H9 (cell line): ENCODE measurements around the gene LAMA5. TPM values are rescaled to one million over a fixed set of nuclear protein-coding genes. Genes with fewer than 3 reads are reported as not detected.

Source experiments
- DNase-seq: peaks from one replicate; pipeline ENCODE4 v3.0.0-alpha.2; 2017
- H2AFZ ChIP-seq: one replicate; pipeline ENCODE4 v1.6.1; 2013; ENCODE audit warnings: mild to moderate bottlenecking, low read length, control low read depth, moderate library complexity
- H2AK5ac ChIP-seq: 2 replicates; pipeline ENCODE4 v1.6.1; 2013; ENCODE audit warnings: low read length, control low read depth, mixed read lengths; ENCODE audit not compliant: insufficient read length
- H2BK120ac ChIP-seq: one replicate; pipeline ENCODE4 v1.6.1; 2013; ENCODE audit warnings: low read depth, mild to moderate bottlenecking, low read length, control low read depth, inconsistent platforms; ENCODE audit not compliant: poor library complexity, severe bottlenecking
- H2BK12ac ChIP-seq: 2 replicates; pipeline ENCODE4 v1.6.1; 2013; ENCODE audit warnings: low read length, control low read depth, mixed read lengths, low read depth; ENCODE audit not compliant: insufficient read length
- H2BK15ac ChIP-seq: 2 replicates; pipeline ENCODE4 v1.6.1; 2013; ENCODE audit warnings: low read depth, low read length, control low read depth
- H2BK20ac ChIP-seq: one replicate; pipeline ENCODE4 v1.6.1; 2013; ENCODE audit warnings: low read depth, mild to moderate bottlenecking, low read length, control low read depth, inconsistent platforms; ENCODE audit not compliant: poor library complexity, severe bottlenecking
- H2BK5ac ChIP-seq: 2 replicates; pipeline ENCODE4 v1.6.1; 2013; ENCODE audit warnings: low read length, control low read depth, mixed read lengths; ENCODE audit not compliant: insufficient read length
- H3K14ac ChIP-seq: 2 replicates; pipeline ENCODE4 v1.6.1; 2013; ENCODE audit warnings: low read length, control low read depth; ENCODE audit not compliant: insufficient read depth
- H3K18ac ChIP-seq: 2 replicates; pipeline ENCODE4 v1.6.1; 2013; ENCODE audit warnings: low read depth, mild to moderate bottlenecking, mixed read lengths, low read length, control low read depth; ENCODE audit not compliant: insufficient read length
- H3K23ac ChIP-seq: 2 replicates; pipeline ENCODE4 v1.6.1; 2013; ENCODE audit warnings: low read length, control low read depth, mixed read lengths, low read depth; ENCODE audit not compliant: insufficient read length
- H3K23me2 ChIP-seq: 2 replicates; pipeline ENCODE4 v1.6.1; 2013; ENCODE audit warnings: low read depth, mild to moderate bottlenecking, mixed read lengths, low read length, control low read depth; ENCODE audit not compliant: insufficient read length, poor library complexity, severe bottlenecking
- H3K27ac ChIP-seq: 2 replicates; pipeline ENCODE4 v1.5.1; 2013; ENCODE audit warnings: low read length, control low read depth, mixed read lengths, low read depth; ENCODE audit not compliant: insufficient read length
- H3K27me3 ChIP-seq: 2 replicates; pipeline ENCODE4 v1.6.1; 2013; ENCODE audit warnings: low read length, control low read depth, inconsistent platforms; ENCODE audit not compliant: insufficient read depth
- H3K4ac ChIP-seq: 2 replicates; pipeline ENCODE4 v1.6.1; 2013; ENCODE audit warnings: low read depth, mild to moderate bottlenecking, control low read depth, inconsistent platforms, low read length, moderate library complexity
- H3K4me1 ChIP-seq: 2 replicates; pipeline ENCODE4 v1.6.1; 2013; ENCODE audit warnings: low read length, control low read depth, inconsistent platforms; ENCODE audit not compliant: insufficient read depth
- H3K4me2 ChIP-seq: 2 replicates; pipeline ENCODE4 v1.6.1; 2013; ENCODE audit warnings: low read length, control low read depth, mixed read lengths; ENCODE audit not compliant: insufficient read length, insufficient read depth
- H3K56ac ChIP-seq: 2 replicates; pipeline ENCODE4 v1.6.1; 2013; ENCODE audit warnings: low read depth, mild to moderate bottlenecking, mixed read lengths, low read length, control low read depth; ENCODE audit not compliant: insufficient read length
- H3K79me1 ChIP-seq: 2 replicates; pipeline ENCODE4 v1.6.1; 2013; ENCODE audit warnings: low read depth, mild to moderate bottlenecking, moderate library complexity, low read length, control low read depth, inconsistent platforms; ENCODE audit not compliant: insufficient read depth, poor library complexity, severe bottlenecking
- H3K79me2 ChIP-seq: 2 replicates; pipeline ENCODE4 v1.6.1; 2013; ENCODE audit warnings: low read length, control low read depth, inconsistent platforms; ENCODE audit not compliant: insufficient read depth
- H3K9ac ChIP-seq: 2 replicates; pipeline ENCODE4 v1.6.1; 2013; ENCODE audit warnings: low read length, control low read depth, mixed read lengths; ENCODE audit not compliant: insufficient read length; ENCODE audit errors: extremely low read depth
- H3K9me3 ChIP-seq: one replicate; pipeline ENCODE4 v1.6.1; 2013; ENCODE audit warnings: low read depth, low read length, inconsistent platforms; ENCODE audit not compliant: control insufficient read depth
- H3T11ph ChIP-seq: one replicate; pipeline ENCODE4 v1.6.1; 2013; ENCODE audit warnings: mild to moderate bottlenecking, low read length, control low read depth, inconsistent platforms
- H4K20me1 ChIP-seq: one replicate; pipeline ENCODE4 v1.6.1; 2013; ENCODE audit not compliant: control insufficient read depth, insufficient read length, insufficient read depth
- H4K5ac ChIP-seq: 2 replicates; pipeline ENCODE4 v1.6.1; 2013; ENCODE audit warnings: low read depth, mild to moderate bottlenecking, mixed read lengths, low read length, control low read depth; ENCODE audit not compliant: insufficient read length
- H4K8ac ChIP-seq: replicated peaks from 2 replicates; pipeline ENCODE4 v1.6.1; 2013; ENCODE audit warnings: low read length, control low read depth, mixed read lengths, low read depth; ENCODE audit not compliant: insufficient read length
- H4K91ac ChIP-seq: 2 replicates; pipeline ENCODE4 v1.6.1; 2013; ENCODE audit warnings: low read depth, mild to moderate bottlenecking, moderate library complexity, mixed read lengths, low read length, control low read depth; ENCODE audit not compliant: insufficient read length
- H3K27ac Mint-ChIP-seq, 3 experiments: 2 replicates in 2 of 3; 3 replicates in 1 of 3; pipeline ENCODE4 v1.8.0; 2020 to 2021; ENCODE audit warnings: mixed read lengths in 3 of 3, mild to moderate bottlenecking in 1 of 3, moderate library complexity in 1 of 3
- H3K27me3 Mint-ChIP-seq: 2 replicates; pipeline ENCODE4 v1.8.0; 2021; ENCODE audit warnings: low read depth, mild to moderate bottlenecking, moderate library complexity, mixed read lengths
- H3K36me3 Mint-ChIP-seq, 3 experiments: 2 replicates in 2 of 3; 3 replicates in 1 of 3; pipeline ENCODE4 v1.8.0; 2020 to 2021; ENCODE audit warnings: low read depth in 3 of 3, mixed read lengths in 3 of 3; ENCODE audit not compliant: insufficient read depth in 1 of 3
- H3K4me1 Mint-ChIP-seq, 2 experiments: 2 replicates each; pipeline ENCODE4 v1.8.0; 2020; ENCODE audit warnings: mixed read lengths in 2 of 2
- H3K4me3 Mint-ChIP-seq, 2 experiments: 2 replicates in 1 of 2; 3 replicates in 1 of 2; pipeline ENCODE4 v1.8.0; 2020 to 2021; ENCODE audit warnings: mild to moderate bottlenecking in 2 of 2, mixed read lengths in 2 of 2, moderate library complexity in 1 of 2
- H3K9me3 Mint-ChIP-seq, 2 experiments: 2 replicates in 1 of 2; 3 replicates in 1 of 2; pipeline ENCODE4 v1.8.0; 2020; ENCODE audit warnings: mild to moderate bottlenecking in 2 of 2, mixed read lengths in 2 of 2, moderate library complexity in 1 of 2
- CTCF ChIP-seq: fragments of 200-600 bp; sonication (generic); conservative IDR thresholded peaks from 3 replicates; pipeline ENCODE4 v1.8.0; 2021; ENCODE audit warnings: antibody characterized with exemption, mild to moderate bottlenecking
- WGBS: extraction: QIAGEN DNeasy Blood & Tissue Kit; methylation state at CpG from one replicate; pipeline ENCODE4 v1.1.7; 2013; ENCODE audit warnings: missing lambda C conversion rate, low lambda C conversion rate, mixed read lengths; ENCODE audit not compliant: insufficient read length; ENCODE audit errors: extremely low coverage; 5-methylcytosine and 5-hydroxymethylcytosine counted together
- total RNA-seq: library from RNA; stranded (reverse); gene quantifications from 2 replicates; pipeline ENCODE4 v1.2.1, GENCODE V29; 2021

Gene LAMA5
- total RNA-seq, 1 experiment from 2014 or later = 200 TPM

GRCh38 chr20:62407221-62407992, 40.3 kb upstream of the LAMA5 start, which contains the start of gene CABLES2:
TSS of gene CABLES2 (minus strand) at chr20:62407285. CDS start at chr20:62407276, 9 bp downstream.
- H3K27me3 ChIP-seq = no peaks in the 10 kb centered on the region
- Mint-ChIP-seq H3K9me3 (no peaks in the 10 kb centered on the region), H3K4me1 (peaks cover 9 to 15% of the 10 kb centered on the region in 2 experiments), H3K36me3 (no peaks in the 10 kb centered on the region; a peak in 1 of 7 replicates), H3K27me3 (peaks cover 16% of the 10 kb centered on the region), H3K27ac (no peak within 1 kb of the TSS), H3K4me3 (peak within 1 kb of the TSS; percentile 68 to 81)
- WGBS = no CpG with 5 or more reads among the region's 73 CpGs
- H2BK15ac ChIP-seq = no peak within 1 kb of the TSS
- no peak within 1 kb of the TSS for H4K5ac ChIP-seq
- H3T11ph ChIP-seq = no peak within 1 kb of the TSS
- H2BK12ac ChIP-seq = no peak within 1 kb of the TSS
- H3K14ac ChIP-seq = no peak within 1 kb of the TSS; the same call in 1 of the 2 replicates
- H2BK120ac ChIP-seq = no peak within 1 kb of the TSS
- no peak within 1 kb of the TSS for H4K8ac ChIP-seq
- no peaks in the 10 kb centered on the region for H4K20me1 ChIP-seq
- no peak within 1 kb of the TSS for H2BK5ac ChIP-seq
- no peak within 1 kb of the TSS for H3K23ac ChIP-seq
- peak within 1 kb of the TSS; percentile 16 for H3K9ac ChIP-seq
- no peaks in the 10 kb centered on the region for H3K4me1 ChIP-seq
- H3K56ac ChIP-seq = no peak within 1 kb of the TSS
- peak; percentile 91 for DNase-seq
- no peak within 1 kb of the TSS for H4K91ac ChIP-seq
- no peak for TF ChIP-seq CTCF
- H3K9me3 ChIP-seq = no peaks in the 10 kb centered on the region
- no peaks in the 10 kb centered on the region for H3K23me2 ChIP-seq
- H2BK20ac ChIP-seq = no peak within 1 kb of the TSS
- H3K18ac ChIP-seq = no peak within 1 kb of the TSS
- H3K27ac ChIP-seq = no peak within 1 kb of the TSS
- no peaks in the 10 kb centered on the region for H3K79me2 ChIP-seq
- H3K4ac ChIP-seq = no peak within 1 kb of the TSS
- H2AFZ ChIP-seq = no peak within 1 kb of the TSS
- H3K79me1 ChIP-seq = no peaks in the 10 kb centered on the region
- H3K4me2 ChIP-seq = peak within 1 kb of the TSS; percentile 41
- no peak within 1 kb of the TSS for H2AK5ac ChIP-seq
